Adipose tissue (tissue), 3 donors: Measurements from ENCODE around the gene WFIKKN2. TPM values are rescaled to one million over a fixed set of nuclear protein-coding genes. Genes with fewer than 3 reads are reported as not detected.

Experiments used
- H3K27ac ChIP-seq: one replicate; pipeline ENCODE4 v1.5.1; 2013; ENCODE audit warnings: low read depth, low read length
- WGBS, 3 donors: extraction: QIAGEN DNeasy Blood & Tissue Kit; methylation state at CpG; one replicate each; pipeline ENCODE4 v1.1.7; 2013; 5-methylcytosine and 5-hydroxymethylcytosine counted together
- polyA plus RNA-seq, 3 donors: library from polyadenylated mRNA; stranded (reverse); fragments of 200-250 nt; gene quantifications; one replicate each; pipeline ENCODE4 v1.2.3, GENCODE V29; 2013
- donor health status: healthy with polysubstance abuse.
- donor health status: Bipolar disorder and iron deficiency.
- donor health status: healthy.

WFIKKN2 gene
- polyA plus RNA-seq, 3 donors, result 0.01 to 0.11 (median 0.09) TPM

- WGBS, 3 donors, result 56 to 71% (median 68%) methylated on average over 8 of the region's 8 CpGs
- H3K27ac ChIP-seq, result no peak overlapping the region
Measured at GRCh38 chr17:50884439-50885311, 49.3 kb downstream of the WFIKKN2 start.

- no peak overlapping the region for H3K27ac ChIP-seq
- WGBS, 3 donors, result 96 to 99% (median 96%) methylated on average over 5 of the region's 5 CpGs
Measured at GRCh38 chr17:50887705-50888245, 52.4 kb downstream of the WFIKKN2 start.

- H3K27ac ChIP-seq, result no peak overlapping the region
- 71 to 91% (median 83%) methylated on average over 3 of the region's 3 CpGs for WGBS, 3 donors
Measured at GRCh38 chr17:50889528-50890118, 54.2 kb downstream of the WFIKKN2 start.

- H3K27ac ChIP-seq, result no peak overlapping the region
- WGBS, 3 donors, result 52 to 89% (median 82%) methylated on average over 12 of the region's 12 CpGs
Measured at GRCh38 chr17:50890675-50891516, 55.5 kb downstream of the WFIKKN2 start.

DNA sequence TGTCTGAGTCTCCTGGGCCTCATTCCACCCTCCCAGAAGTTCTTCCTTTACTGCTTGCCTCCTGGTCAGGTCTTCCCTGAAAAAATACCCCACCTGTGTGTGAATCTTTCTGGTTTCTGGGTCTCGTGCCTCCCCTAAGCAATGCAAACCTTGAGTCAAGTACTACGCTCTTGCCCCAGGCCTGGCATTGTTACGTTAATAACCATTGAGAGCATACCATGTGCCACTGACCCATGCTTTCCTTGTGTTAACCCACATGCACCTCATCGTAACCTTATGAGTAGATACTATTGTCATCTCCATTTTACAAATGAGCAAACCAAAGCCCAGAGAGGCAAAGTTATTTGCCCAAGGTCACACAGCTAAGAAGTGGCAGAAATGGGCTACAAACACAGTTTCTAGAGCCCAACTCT is 56.2 kb downstream of the WFIKKN2 start:
- no peak overlapping the region for H3K27ac ChIP-seq
- WGBS, 3 donors, result 90 to 94% (median 92%) methylated on average over 4 of the region's 4 CpGs

Other genes with a start within 250 kb of the WFIKKN2 start
- 10 to 100 TPM in 1 of 3 donors, 1 to 10 TPM in 2; 3.0 to 25.1 (median 8.1) TPM for gene ABCC3, start 200.7 kb upstream of the WFIKKN2 start, polyA plus RNA-seq
- 10 to 100 TPM in 2 of 3 donors, 1 to 10 TPM in 1; 8.2 to 37.9 (median 35.7) TPM for gene ANKRD40, start 127.7 kb upstream of the WFIKKN2 start, polyA plus RNA-seq
- gene LUC7L3, start 116.0 kb upstream of the WFIKKN2 start, polyA plus RNA-seq, result 10 to 100 TPM; 40.0 to 64.0 (median 44.7) TPM
- under 1 TPM in 1 of 3 donors, not detected in 2; 0.33 TPM for gene ANKRD40CL, start 68.1 kb upstream of the WFIKKN2 start, polyA plus RNA-seq
- 10 to 100 TPM; 16.3 to 81.5 (median 25.4) TPM for gene TOB1, start 30.8 kb downstream of the WFIKKN2 start, polyA plus RNA-seq